Smooth muscle cell (in vitro differentiated cells): ENCODE measurements around the gene UTP14A. TPM values are rescaled to one million over a fixed set of nuclear protein-coding genes. Genes with fewer than 3 reads are reported as not detected.

Source experiments
- DNase-seq: peaks from one replicate; lab custom pipeline; 2025; ENCODE audit not compliant: unreplicated experiment; lab: John Stamatoyannopoulos, UW
- H2AFZ ChIP-seq: fragments of 200-600 bp; sonication (generic); 2 replicates; pipeline ENCODE4 v1.6.0; 2016; ENCODE audit warnings: antibody characterized with exemption, low read depth, mild to moderate bottlenecking
- H3F3A ChIP-seq: fragments of 200-600 bp; sonication (generic); 2 replicates; pipeline ENCODE4 v1.6.0; 2017; ENCODE audit warnings: antibody characterized with exemption, low read depth
- H3K27ac ChIP-seq: fragments of 200-600 bp; sonication (generic); 2 replicates; pipeline ENCODE4 v1.5.1; 2016; ENCODE audit warnings: low read depth, mild to moderate bottlenecking
- H3K27me3 ChIP-seq: fragments of 200-600 bp; sonication (generic); 2 replicates; pipeline ENCODE4 v1.6.1; 2016; ENCODE audit warnings: low read depth, mild to moderate bottlenecking
- H3K36me3 ChIP-seq: fragments of 200-600 bp; sonication (generic); 2 replicates; pipeline ENCODE4 v1.5.1; 2016; ENCODE audit warnings: low read depth
- H3K4me1 ChIP-seq: fragments of 200-600 bp; sonication (generic); 2 replicates; pipeline ENCODE4 v1.5.1; 2016; ENCODE audit warnings: low read depth
- H3K4me2 ChIP-seq: fragments of 200-600 bp; sonication (generic); 2 replicates; pipeline ENCODE4 v1.6.0; 2016; ENCODE audit warnings: mild to moderate bottlenecking
- H3K4me3 ChIP-seq: fragments of 200-600 bp; sonication (generic); 2 replicates; pipeline ENCODE4 v1.5.1; 2016; ENCODE audit warnings: mild to moderate bottlenecking
- H3K79me2 ChIP-seq: fragments of 200-600 bp; sonication (generic); 2 replicates; pipeline ENCODE4 v1.6.0; 2016; ENCODE audit warnings: low read depth, mild to moderate bottlenecking
- H3K9ac ChIP-seq: fragments of 200-600 bp; sonication (generic); 2 replicates; pipeline ENCODE4 v1.6.0; 2016; ENCODE audit warnings: low read depth
- H3K9me3 ChIP-seq: fragments of 200-600 bp; sonication (generic); replicated peaks from 2 replicates; pipeline ENCODE4 v1.5.1; 2016; ENCODE audit warnings: low read depth
- H4K20me1 ChIP-seq: fragments of 200-600 bp; sonication (generic); 2 replicates; pipeline ENCODE4 v1.6.0; 2016; ENCODE audit warnings: low read depth
- WGBS: methylation state at CpG from one replicate; pipeline ENCODE4 v1.1.7; 2016; ENCODE audit warnings: low lambda C conversion rate; 5-methylcytosine and 5-hydroxymethylcytosine counted together
- polyA plus RNA-seq: library from polyadenylated mRNA; unstranded; fragments of >200 nt; fragmentation: Nextera tagmentation; extraction: Ambion mirVana; gene quantifications from 2 replicates; pipeline ENCODE4 v1.2.1, GENCODE V29; 2016
- total RNA-seq: library from RNA; depleted of rRNA; stranded (reverse); fragments of >200 nt; gene quantifications from 2 replicates; pipeline ENCODE4 v1.2.3, GENCODE V29; 2014
- TF ChIP-seq, protein P1 (sequence below): fragments of 200-600 bp; sonication (generic); IDR thresholded peaks from 2 replicates; pipeline ENCODE4 v1.5.1; 2017; ENCODE audit warnings: borderline replicate concordance, mild to moderate bottlenecking, antibody characterized with exemption; ENCODE audit not compliant: insufficient read depth, poor library complexity, severe bottlenecking

UTP14A gene
- total and polyA plus RNA-seq, 2 experiments from 2014 or later = 5.1 to 12.9 TPM

- H3F3A ChIP-seq = no peaks in the 10 kb centered on the region
- no peaks in the 10 kb centered on the region for H4K20me1 ChIP-seq
- TF ChIP-seq, protein P1, sequence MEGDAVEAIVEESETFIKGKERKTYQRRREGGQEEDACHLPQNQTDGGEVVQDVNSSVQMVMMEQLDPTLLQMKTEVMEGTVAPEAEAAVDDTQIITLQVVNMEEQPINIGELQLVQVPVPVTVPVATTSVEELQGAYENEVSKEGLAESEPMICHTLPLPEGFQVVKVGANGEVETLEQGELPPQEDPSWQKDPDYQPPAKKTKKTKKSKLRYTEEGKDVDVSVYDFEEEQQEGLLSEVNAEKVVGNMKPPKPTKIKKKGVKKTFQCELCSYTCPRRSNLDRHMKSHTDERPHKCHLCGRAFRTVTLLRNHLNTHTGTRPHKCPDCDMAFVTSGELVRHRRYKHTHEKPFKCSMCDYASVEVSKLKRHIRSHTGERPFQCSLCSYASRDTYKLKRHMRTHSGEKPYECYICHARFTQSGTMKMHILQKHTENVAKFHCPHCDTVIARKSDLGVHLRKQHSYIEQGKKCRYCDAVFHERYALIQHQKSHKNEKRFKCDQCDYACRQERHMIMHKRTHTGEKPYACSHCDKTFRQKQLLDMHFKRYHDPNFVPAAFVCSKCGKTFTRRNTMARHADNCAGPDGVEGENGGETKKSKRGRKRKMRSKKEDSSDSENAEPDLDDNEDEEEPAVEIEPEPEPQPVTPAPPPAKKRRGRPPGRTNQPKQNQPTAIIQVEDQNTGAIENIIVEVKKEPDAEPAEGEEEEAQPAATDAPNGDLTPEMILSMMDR = no peak
- H3K27ac ChIP-seq = no peak overlapping the region
- H3K79me2 ChIP-seq = no peaks in the 10 kb centered on the region
- no peaks in the 10 kb centered on the region for H3K4me1 ChIP-seq
- no peak overlapping the region for H3K9ac ChIP-seq
- H3K4me2 ChIP-seq = no peak overlapping the region
- no peaks in the 10 kb centered on the region for H3K9me3 ChIP-seq
- no peaks in the 10 kb centered on the region for H3K36me3 ChIP-seq
- H2AFZ ChIP-seq = no peak overlapping the region
- 37% methylated on average over 3 of the region's 3 CpGs for WGBS
- H3K4me3 ChIP-seq = no peak overlapping the region
- no peaks in the 10 kb centered on the region for H3K27me3 ChIP-seq
- DNase-seq = no peak
Measured at GRCh38 chrX:129875669-129876068, 30.3 kb upstream of the UTP14A start.

DNA sequence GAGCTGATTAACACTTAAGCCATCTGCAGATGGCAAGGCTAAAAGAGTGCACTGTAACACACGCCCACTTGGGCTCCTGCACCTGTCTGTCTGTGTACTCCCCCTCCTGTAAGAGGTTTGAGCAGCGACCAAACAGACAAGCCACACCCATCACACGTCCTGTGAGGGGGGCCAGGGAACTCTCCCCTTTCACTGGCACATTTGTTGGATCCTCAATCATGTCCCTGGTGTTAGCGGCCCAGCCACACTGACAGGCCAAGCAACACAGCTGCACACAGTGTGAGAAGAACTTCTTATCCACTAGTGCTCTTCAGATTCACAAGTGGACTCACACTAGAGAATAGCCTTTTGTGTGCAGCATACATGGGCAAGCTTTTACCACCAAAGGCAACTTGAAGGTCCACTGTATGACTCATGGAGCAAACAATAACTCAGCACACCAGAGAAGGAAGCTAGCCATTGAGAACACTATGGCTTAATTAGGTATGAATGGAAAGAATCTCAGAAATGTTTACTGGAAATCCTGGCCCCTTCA, 29.1 kb upstream of the UTP14A start:
- H3K4me3 ChIP-seq = no peak overlapping the region
- H3K4me2 ChIP-seq = no peak overlapping the region
- H3K79me2 ChIP-seq = no peaks in the 10 kb centered on the region
- H4K20me1 ChIP-seq = no peaks in the 10 kb centered on the region
- no peaks in the 10 kb centered on the region for H3K9me3 ChIP-seq
- H3K9ac ChIP-seq = no peak overlapping the region
- H3K27ac ChIP-seq = no peak overlapping the region
- no peaks in the 10 kb centered on the region for H3F3A ChIP-seq
- no peaks in the 10 kb centered on the region for H3K4me1 ChIP-seq
- H3K27me3 ChIP-seq = no peaks in the 10 kb centered on the region
- TF ChIP-seq, protein P1 = no peak
- no peak overlapping the region for H2AFZ ChIP-seq
- DNase-seq = no peak
- 59% methylated on average over 4 of the region's 4 CpGs for WGBS
- H3K36me3 ChIP-seq = no peaks in the 10 kb centered on the region

DNA sequence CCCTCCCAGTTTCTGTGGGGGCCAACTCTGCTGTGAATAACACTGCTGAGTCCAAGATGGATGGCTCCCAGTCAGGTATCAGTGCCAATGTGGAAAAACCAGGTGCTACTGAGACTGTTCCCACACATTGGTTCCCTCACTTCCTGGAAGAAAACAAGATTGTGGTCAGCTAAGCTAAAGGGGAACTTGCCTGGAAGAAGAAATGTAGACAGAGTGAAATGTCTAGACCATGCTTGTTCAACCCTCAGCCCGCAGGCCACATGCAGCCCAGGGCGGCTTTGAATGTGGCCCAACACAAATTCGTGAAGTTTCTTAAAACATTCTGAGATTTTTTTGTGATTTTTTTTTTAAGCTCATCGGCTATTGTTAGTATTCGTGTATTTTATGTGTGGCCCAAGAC, 28.6 kb upstream of the UTP14A start:
- TF ChIP-seq, protein P1 = no peak
- Histone ChIP-seq H3K9ac (no peak overlapping the region), H3K36me3 (no peaks in the 10 kb centered on the region), H3K9me3 (no peaks in the 10 kb centered on the region), H3K4me3 (no peak overlapping the region), H3K4me1 (no peaks in the 10 kb centered on the region), H3K4me2 (no peak overlapping the region), H3F3A (no peaks in the 10 kb centered on the region), H4K20me1 (no peaks in the 10 kb centered on the region), H3K27me3 (no peaks in the 10 kb centered on the region), H3K27ac (no peak overlapping the region), H3K79me2 (no peaks in the 10 kb centered on the region), H2AFZ (no peak overlapping the region)
- no peak for DNase-seq
- 89% methylated on average over 5 of the region's 5 CpGs for WGBS

DNA sequence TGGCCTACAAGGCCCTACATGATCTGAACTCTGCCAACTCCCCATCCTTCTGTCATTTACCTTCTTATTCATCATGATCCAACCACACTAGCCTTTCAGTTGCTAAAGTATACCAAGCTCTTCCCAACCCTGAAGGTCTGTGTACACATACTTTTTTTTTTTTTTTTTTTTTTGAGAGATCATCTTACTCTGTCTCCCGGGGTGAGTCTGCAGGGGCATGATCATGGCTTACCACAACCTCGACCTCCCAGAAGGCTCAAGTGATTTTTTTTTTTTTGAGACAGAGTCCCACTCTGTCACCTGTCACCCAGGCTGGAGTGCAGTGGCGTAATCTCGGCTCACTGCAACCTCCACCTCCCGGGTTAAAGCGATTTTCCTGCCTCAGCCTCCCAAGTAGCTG, 5.9 kb upstream of the UTP14A start:
- H3K9me3 ChIP-seq = peaks cover 6% of the 10 kb centered on the region
- no peaks in the 10 kb centered on the region for H3K4me1 ChIP-seq
- H3K4me3 ChIP-seq = no peak overlapping the region
- H3K9ac ChIP-seq = no peak overlapping the region
- H4K20me1 ChIP-seq = no peaks in the 10 kb centered on the region
- H2AFZ ChIP-seq = no peak overlapping the region
- DNase-seq = no peak
- TF ChIP-seq, protein P1 = no peak
- H3K36me3 ChIP-seq = no peaks in the 10 kb centered on the region
- H3K4me2 ChIP-seq = no peak overlapping the region
- no peaks in the 10 kb centered on the region for H3K79me2 ChIP-seq
- H3F3A ChIP-seq = no peaks in the 10 kb centered on the region
- H3K27me3 ChIP-seq = no peaks in the 10 kb centered on the region
- 77% methylated on average over 6 of the region's 6 CpGs for WGBS
- H3K27ac ChIP-seq = no peak overlapping the region
